ENCODE data around the gene C17orf100. TPM values are rescaled to one million over a fixed set of nuclear protein-coding genes. Genes with fewer than 3 reads are reported as not detected.

The C17orf100 gene
- total and polyA plus RNA-seq, 2 experiments from 2014 or later, result 2.4 to 7.1 TPM

DNA sequence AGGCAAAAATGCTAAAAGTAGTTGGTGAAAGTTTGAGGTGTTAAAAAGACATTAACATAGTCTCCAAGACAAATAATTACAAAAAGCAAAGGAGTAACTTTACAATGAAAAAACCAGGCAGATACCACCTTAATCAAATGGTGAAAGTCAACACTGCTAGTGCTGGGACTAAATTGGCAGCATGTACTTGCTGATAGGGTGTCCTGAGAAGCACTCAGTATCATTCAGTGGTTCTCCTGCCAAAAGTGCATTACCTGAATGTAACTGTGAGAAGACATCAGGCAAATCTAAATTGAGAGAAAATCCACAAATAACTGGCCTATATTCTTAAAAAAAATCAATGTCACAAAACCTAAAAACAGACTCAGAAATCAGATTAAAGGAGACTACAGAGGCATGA, 19.0 kb upstream of the C17orf100 start:
- H3K36me3 ChIP-seq, result peaks cover 38% of the 10 kb centered on the region
- no peaks in the 10 kb centered on the region for H3K9me3 ChIP-seq (ENCODE audit: low read depth)
- TF ChIP-seq, protein P1, sequence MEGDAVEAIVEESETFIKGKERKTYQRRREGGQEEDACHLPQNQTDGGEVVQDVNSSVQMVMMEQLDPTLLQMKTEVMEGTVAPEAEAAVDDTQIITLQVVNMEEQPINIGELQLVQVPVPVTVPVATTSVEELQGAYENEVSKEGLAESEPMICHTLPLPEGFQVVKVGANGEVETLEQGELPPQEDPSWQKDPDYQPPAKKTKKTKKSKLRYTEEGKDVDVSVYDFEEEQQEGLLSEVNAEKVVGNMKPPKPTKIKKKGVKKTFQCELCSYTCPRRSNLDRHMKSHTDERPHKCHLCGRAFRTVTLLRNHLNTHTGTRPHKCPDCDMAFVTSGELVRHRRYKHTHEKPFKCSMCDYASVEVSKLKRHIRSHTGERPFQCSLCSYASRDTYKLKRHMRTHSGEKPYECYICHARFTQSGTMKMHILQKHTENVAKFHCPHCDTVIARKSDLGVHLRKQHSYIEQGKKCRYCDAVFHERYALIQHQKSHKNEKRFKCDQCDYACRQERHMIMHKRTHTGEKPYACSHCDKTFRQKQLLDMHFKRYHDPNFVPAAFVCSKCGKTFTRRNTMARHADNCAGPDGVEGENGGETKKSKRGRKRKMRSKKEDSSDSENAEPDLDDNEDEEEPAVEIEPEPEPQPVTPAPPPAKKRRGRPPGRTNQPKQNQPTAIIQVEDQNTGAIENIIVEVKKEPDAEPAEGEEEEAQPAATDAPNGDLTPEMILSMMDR (IDR thresholded peaks at IDR 0.05; ENCODE audit: low read depth, low read length), result no peak
- no peak overlapping the region for H3K4me3 ChIP-seq
- no peaks in the 10 kb centered on the region for H3K4me1 ChIP-seq (ENCODE audit: low read depth)
- no peak overlapping the region for H3K27ac ChIP-seq
- no peak for DNase-seq (ENCODE audit: low read depth in 1 of 2, low spot score in 1 of 2)
- no peaks in the 10 kb centered on the region for H3K27me3 ChIP-seq

DNA sequence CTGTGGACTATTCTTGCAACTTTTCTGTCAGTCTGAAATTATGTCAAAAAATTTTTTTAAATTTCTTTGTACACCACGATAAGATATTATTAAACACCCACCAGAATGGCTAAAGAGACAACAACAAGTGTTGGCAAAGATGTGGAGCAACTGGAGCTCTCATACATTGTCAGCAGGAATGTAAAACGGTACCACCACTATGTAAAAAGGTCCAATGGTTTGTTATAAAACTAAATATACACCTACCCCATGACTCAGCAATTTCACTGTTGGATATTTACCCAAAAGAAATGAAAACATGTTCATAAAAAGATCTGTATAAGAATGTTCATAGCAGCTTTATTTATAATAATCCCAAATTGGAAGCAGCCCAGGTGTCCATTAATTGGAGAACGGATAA, 18.3 kb upstream of the C17orf100 start:
- Histone ChIP-seq H3K9me3 (ENCODE audit: low read depth) (no peaks in the 10 kb centered on the region), H3K4me1 (ENCODE audit: low read depth) (no peaks in the 10 kb centered on the region), H3K4me3 (no peak overlapping the region), H3K36me3 (peaks cover 31% of the 10 kb centered on the region), H3K27me3 (no peaks in the 10 kb centered on the region), H3K27ac (no peak overlapping the region)
- TF ChIP-seq, protein P1 (IDR thresholded peaks at IDR 0.05; ENCODE audit: low read depth, low read length), result no peak
- no peak for DNase-seq (ENCODE audit: low read depth in 1 of 2, low spot score in 1 of 2)

DNA sequence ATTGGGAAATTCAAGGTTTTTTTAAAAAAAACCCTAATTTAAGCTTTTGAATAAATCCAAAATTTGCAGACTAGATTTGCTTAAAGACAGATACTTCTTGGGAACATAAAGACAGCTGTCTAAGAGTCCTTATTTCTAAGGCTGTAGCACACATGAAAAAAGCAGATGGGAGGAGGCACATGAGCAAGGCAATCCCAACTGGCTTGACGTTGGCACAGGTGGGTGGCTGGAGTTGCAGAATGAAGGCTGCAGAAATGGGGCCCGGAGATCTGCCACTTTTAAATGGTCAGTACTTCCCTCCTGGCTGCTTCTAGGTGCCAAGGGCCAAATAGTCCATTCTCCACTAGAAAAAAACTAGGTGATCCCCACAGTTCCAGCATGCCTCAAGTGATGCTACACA, 15.5 kb upstream of the C17orf100 start:
- H3K4me3 ChIP-seq, result no peak overlapping the region
- TF ChIP-seq, protein P1 (IDR thresholded peaks at IDR 0.05; ENCODE audit: low read depth, low read length), result no peak
- peaks cover 25% of the 10 kb centered on the region for H3K36me3 ChIP-seq

DNA sequence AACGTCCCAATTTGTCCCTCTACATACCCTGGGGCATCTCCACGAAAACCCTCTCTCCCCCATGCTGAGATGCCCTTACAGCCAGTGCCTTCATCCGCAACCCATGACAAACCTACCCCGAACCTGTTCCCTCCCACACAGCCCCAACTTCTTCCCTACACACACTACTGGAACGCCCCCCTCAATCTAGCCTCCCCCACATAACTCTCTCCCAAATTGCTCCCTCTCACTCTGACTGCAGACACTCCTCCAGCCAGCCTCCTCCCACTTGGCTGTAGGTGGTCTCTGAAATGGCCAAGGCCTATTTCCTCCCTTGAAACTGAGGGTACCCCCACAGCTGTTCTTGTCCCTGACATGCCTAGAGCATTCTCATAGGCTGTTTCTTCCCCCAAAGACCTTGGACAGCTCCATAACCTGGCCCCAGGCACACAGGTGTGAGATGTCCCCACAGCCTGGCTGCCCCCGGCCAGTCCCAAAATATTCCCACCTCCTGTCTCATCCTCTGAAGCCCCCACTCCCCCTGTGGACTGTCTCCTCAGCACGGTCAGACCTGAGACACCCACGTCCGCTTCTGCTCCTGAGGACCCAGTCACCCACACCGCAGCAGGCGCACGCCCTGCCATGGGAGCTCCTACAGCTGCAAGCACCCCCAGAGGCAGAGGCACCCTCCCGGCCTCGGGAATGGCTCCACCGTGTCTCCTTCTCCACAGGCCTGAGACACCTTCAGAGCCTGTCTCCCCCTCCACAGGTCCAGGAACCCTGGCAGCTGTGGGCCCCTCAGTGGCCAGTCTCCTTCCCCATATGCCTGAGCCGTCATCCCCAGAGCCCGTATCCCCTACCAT, 14.7 kb upstream of the C17orf100 start:
- TF ChIP-seq, protein P1 (IDR thresholded peaks at IDR 0.05; ENCODE audit: low read depth, low read length), result no peak

More for the DNA sequence above, 15.5 kb upstream of the C17orf100 start:
- no peaks in the 10 kb centered on the region for H3K9me3 ChIP-seq (ENCODE audit: low read depth)
- no peaks in the 10 kb centered on the region for H3K27me3 ChIP-seq
- H3K4me1 ChIP-seq (ENCODE audit: low read depth), result no peaks in the 10 kb centered on the region
- H3K27ac ChIP-seq, result no peak overlapping the region
- DNase-seq (ENCODE audit: low read depth in 1 of 2, low spot score in 1 of 2), result no peak

DNA sequence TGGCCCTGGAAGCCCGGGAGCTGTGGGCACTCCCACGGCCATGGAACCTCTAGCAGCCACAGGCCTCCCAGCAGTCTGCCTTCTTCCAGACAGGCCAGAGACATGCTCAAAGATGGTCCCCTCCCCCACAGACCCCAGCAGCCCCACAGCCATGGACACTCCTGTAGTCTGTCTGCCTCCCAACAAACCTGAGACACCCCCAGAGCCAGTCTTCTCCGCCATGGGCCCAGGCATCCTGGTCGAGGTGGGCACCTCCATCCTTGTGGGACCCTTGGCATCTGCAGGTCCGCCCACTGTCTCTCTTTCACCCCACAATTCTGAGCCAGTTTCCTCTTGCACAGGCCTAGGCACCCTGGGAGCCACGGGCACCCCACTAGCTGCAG, 14.1 kb upstream of the C17orf100 start:
- Histone ChIP-seq H3K27ac (no peak overlapping the region), H3K9me3 (ENCODE audit: low read depth) (no peaks in the 10 kb centered on the region), H3K4me1 (ENCODE audit: low read depth) (peaks cover 5% of the 10 kb centered on the region), H3K27me3 (no peaks in the 10 kb centered on the region), H3K36me3 (peaks cover 20% of the 10 kb centered on the region), H3K4me3 (no peak overlapping the region)
- DNase-seq (ENCODE audit: low read depth in 1 of 2, low spot score in 1 of 2), result no peak
- TF ChIP-seq, protein P1 (IDR thresholded peaks at IDR 0.05; ENCODE audit: low read depth, low read length), result no peak

More for the DNA sequence above, 14.7 kb upstream of the C17orf100 start:
- Histone ChIP-seq H3K4me3 (no peak overlapping the region), H3K36me3 (peaks cover 21% of the 10 kb centered on the region), H3K9me3 (ENCODE audit: low read depth) (no peaks in the 10 kb centered on the region), H3K4me1 (ENCODE audit: low read depth) (peaks cover 3% of the 10 kb centered on the region), H3K27ac (no peak overlapping the region), H3K27me3 (no peaks in the 10 kb centered on the region)
- no peak for DNase-seq (ENCODE audit: low read depth in 1 of 2, low spot score in 1 of 2)
